ENCODE data around the gene MYO1A.

GRCh38 chr12:57079821-57080220 lies 29.9 kb upstream of the MYO1A start:
- TF ChIP-seq EZH2 (IDR thresholded peaks at IDR 0.05; ENCODE audit: borderline replicate concordance, low read depth, low read length, poor library complexity, severe bottlenecking) (no peak), CTCF (conservative IDR thresholded peaks at IDR 0.05; ENCODE audit: low read depth, low read length) (no peak)
